Measurements from ENCODE around the gene RPL9. TPM values are rescaled to one million over a fixed set of nuclear protein-coding genes. Genes with fewer than 3 reads are reported as not detected.
"Not testable (repeated sequence)": the region's sequence is repeated elsewhere in the genome, so short reads cannot be mapped to it uniquely, and the experiment has no call there.

RPL9 gene
- total RNA-seq, 1 experiment from 2014 or later = 5,923 TPM

- no peak for DNase-seq
- Histone ChIP-seq H3K27me3 (no peaks in the 10 kb centered on the region), H3K9me3 (replicated peaks) (no peaks in the 10 kb centered on the region), H3K27ac (no peak overlapping the region), H3K4me3 (no peak overlapping the region), H3K36me3 (peaks cover 3% of the 10 kb centered on the region; the same call in 1 of the 2 replicates), H3K4me1 (no peaks in the 10 kb centered on the region)
Observed at GRCh38 chr4:39480251-39480650, 21.5 kb upstream of the RPL9 start.

DNA sequence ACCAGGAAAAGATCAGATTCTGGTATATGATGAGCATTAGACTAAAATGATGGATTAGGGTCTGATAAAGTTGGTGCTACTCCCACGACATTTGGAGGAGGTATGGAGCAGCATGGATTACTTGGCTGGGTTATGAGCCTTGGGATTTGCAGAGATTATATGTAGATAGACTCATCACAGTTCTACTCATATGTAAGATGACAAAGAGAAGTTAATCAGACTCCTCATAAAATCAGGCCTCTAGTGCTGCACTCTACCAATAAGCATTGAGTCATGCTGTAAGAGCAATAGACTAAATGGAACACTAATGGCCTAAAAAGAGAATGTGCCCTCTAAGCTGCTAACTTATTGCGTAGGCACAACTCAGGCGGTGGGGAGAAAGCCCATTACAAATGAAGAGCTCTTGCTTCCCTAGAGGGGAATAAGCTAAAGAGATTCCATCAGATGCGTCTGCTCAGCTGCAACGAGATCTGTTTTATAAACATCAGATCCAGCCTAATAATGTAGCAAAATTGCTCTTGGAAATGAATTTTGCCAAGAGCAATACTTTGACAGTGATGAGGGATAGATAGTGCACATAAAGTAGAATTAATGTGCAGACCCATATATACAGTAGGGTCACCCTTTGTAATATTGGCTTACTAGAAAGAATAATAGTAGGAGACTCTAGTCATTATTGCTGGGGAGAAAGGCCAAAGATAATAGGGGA lies 17.6 kb upstream of the RPL9 start:
- no peaks in the 10 kb centered on the region for H3K27me3 ChIP-seq
- no peak overlapping the region for H3K27ac ChIP-seq

DNA sequence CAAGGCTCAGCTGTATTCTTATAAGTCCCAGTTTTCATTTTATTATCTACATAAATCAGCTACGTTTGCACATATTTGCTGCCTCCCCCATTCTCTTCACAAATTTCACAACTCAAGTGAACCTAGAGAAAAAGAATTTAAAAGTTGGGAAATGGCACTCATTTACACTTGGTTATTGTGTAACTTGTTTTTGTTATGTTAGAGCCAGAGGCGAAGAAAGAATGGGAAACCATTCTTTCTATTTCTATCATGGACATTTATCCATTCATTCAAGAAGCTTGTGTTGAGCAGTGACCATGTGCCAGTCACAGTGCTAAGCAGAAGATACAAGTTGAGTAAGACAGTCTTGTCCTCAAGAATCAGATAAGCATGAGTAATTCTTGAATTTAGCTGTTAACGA lies 13.7 kb upstream of the RPL9 start:
- Histone ChIP-seq H3K4me1 (no peaks in the 10 kb centered on the region), H3K36me3 (peaks cover 9% of the 10 kb centered on the region), H3K4me3 (no peak overlapping the region), H3K9me3 (replicated peaks) (no peaks in the 10 kb centered on the region), H3K27ac (no peak overlapping the region), H3K27me3 (no peaks in the 10 kb centered on the region)
- no peak for DNase-seq

More for the DNA sequence above, 17.6 kb upstream of the RPL9 start:
- Histone ChIP-seq H3K4me1 (no peaks in the 10 kb centered on the region), H3K9me3 (replicated peaks) (no peaks in the 10 kb centered on the region), H3K4me3 (no peak overlapping the region), H3K36me3 (peaks cover 3% of the 10 kb centered on the region; the same call in 1 of the 2 replicates)
- no peak for DNase-seq

DNA sequence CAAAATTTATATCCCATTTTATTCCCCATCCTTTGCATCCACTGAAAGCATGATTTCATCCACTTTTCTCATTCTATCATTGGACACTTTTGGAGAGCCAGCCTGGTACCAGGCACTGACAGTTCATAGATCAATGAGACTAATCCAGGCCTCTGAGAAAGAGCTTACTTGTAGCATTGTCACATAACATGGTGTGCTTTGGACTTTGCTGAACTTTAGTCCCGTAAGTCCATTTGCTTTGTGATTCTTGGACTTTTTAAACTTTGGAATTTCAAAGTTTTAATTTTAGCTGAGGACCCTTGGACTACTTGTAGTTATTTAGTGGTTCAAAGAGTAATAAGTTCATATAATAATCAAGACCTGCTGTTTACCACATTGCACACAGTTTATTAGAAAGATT lies 11.7 kb upstream of the RPL9 start:
- no peak overlapping the region for H3K4me3 ChIP-seq
- no peak for DNase-seq
- H3K27ac ChIP-seq = no peak overlapping the region
- H3K36me3 ChIP-seq = peaks cover 11% of the 10 kb centered on the region
- no peaks in the 10 kb centered on the region for H3K9me3 ChIP-seq (replicated peaks)
- H3K4me1 ChIP-seq = no peaks in the 10 kb centered on the region
- H3K27me3 ChIP-seq = no peaks in the 10 kb centered on the region

DNA sequence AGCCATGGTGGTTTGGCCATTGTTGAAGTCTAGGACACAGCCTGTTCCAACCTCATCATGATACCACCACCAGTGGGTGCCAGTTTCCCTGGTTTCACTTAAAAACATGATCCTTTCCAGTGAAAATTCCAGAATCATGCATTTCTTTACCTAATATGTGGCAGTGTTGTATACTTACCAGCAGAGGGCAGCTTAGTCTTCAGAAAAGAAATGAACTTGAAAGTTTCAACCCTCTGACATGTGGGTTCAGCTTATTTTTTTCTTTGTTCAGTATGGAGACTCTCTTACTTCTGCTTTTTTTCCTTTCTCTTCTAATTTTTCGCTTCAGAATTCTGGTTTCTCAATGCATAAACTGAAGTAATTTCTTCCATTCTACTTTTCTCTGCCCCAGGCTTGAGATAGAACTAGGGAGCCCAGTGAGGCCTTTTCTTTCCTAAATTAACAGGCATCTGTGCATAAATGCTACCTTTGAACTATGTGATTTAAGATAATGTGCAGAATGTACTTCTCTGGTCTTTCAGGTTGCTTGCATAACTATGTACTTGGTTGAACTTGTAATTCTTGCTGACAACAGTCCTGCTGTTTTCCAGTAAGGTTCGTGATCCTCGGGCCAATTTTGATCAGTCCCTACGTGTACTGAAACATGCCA lies 10.8 kb upstream of the RPL9 start:
- peaks cover 14% of the 10 kb centered on the region for H3K36me3 ChIP-seq
- no peaks in the 10 kb centered on the region for H3K9me3 ChIP-seq (replicated peaks)
- no peaks in the 10 kb centered on the region for H3K27me3 ChIP-seq
- H3K4me3 ChIP-seq = no peak overlapping the region
- H3K27ac ChIP-seq = no peak overlapping the region
- H3K4me1 ChIP-seq = 0 out of 2 replicates have a peak, but pooled peaks cover 3% of the 10 kb centered on the region
- peak; percentile 80 to 91 for DNase-seq

DNA sequence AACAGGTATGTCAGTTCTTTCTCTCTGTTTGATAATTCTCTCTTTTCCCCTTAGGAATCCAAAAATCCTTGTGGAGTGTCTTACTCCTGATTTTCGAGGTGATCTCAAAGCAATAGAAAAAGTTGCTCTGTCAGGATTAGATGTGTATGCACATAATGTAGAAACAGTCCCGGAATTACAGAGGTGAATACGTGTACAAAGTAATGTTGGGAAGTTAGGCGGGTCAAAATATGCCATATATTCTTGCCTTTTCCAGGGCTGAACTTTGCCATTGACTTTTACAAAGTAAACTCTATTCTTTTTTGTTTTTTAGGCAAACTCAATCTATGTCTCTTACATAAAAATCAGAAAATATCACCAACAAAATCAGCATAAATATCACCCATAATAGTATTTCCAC lies 8.7 kb upstream of the RPL9 start:
- no peak for DNase-seq
- 0 out of 2 replicates have a peak, but pooled peaks cover 3% of the 10 kb centered on the region for H3K4me1 ChIP-seq
- peaks cover 14% of the 10 kb centered on the region for H3K36me3 ChIP-seq
- H3K9me3 ChIP-seq (replicated peaks) = no peaks in the 10 kb centered on the region
- no peak overlapping the region for H3K4me3 ChIP-seq
- H3K27ac ChIP-seq = no peak overlapping the region
- no peaks in the 10 kb centered on the region for H3K27me3 ChIP-seq

GRCh38 chr4:39466747-39467146 lies 8.0 kb upstream of the RPL9 start:
- Histone ChIP-seq H3K27me3 (no peaks in the 10 kb centered on the region), H3K27ac (no peak overlapping the region), H3K4me1 (0 out of 2 replicates have a peak, but pooled peaks cover 3% of the 10 kb centered on the region), H3K36me3 (peaks cover 14% of the 10 kb centered on the region), H3K9me3 (replicated peaks) (no peaks in the 10 kb centered on the region), H3K4me3 (no peak overlapping the region)
- no peak for DNase-seq

DNA sequence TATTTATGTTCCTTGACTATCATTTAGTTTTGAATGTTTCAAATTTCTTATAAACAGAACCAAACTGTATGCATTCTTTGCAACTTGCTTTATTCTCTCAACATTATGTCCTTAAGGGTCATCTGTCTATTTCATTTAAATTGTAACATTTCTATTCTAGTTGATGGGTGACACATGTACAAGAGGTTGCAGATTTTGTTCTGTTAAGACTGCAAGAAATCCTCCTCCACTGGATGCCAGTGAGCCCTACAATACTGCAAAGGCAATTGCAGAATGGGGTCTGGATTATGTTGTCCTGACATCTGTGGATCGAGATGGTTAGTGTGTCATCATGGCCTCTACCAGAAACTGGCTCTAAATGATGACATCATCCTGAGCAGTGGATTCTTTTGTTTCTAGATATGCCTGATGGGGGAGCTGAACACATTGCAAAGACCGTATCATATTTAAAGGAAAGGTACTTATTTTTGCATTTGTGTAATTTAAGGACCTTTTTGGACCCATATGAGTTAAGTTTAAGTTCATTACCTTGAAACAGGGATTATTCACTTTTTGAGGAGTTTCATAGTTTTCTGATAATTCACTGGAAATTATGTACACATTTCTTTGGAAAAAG lies 6.3 kb upstream of the RPL9 start:
- Histone ChIP-seq H3K4me3 (no peak overlapping the region), H3K36me3 (peaks cover 10% of the 10 kb centered on the region), H3K9me3 (replicated peaks) (no peaks in the 10 kb centered on the region), H3K27ac (peak overlapping the region; percentile 16; the same call in 1 of the 2 replicates), H3K27me3 (no peaks in the 10 kb centered on the region), H3K4me1 (0 out of 2 replicates have a peak, but pooled peaks cover 3% of the 10 kb centered on the region)
- peak; percentile 14 to 56 for DNase-seq

GRCh38 chr4:39458161-39458504 lies 589 bp downstream of the RPL9 start:
- H3K27me3 ChIP-seq; H3K4me1 ChIP-seq; DNase-seq; H3K9me3 ChIP-seq (replicated peaks): not testable (repeated sequence)
- peak overlapping the region; percentile 78 for H3K4me3 ChIP-seq
- peak overlapping the region; percentile 82 for H3K27ac ChIP-seq
- peaks cover 53% of the 10 kb centered on the region for H3K36me3 ChIP-seq

DNA sequence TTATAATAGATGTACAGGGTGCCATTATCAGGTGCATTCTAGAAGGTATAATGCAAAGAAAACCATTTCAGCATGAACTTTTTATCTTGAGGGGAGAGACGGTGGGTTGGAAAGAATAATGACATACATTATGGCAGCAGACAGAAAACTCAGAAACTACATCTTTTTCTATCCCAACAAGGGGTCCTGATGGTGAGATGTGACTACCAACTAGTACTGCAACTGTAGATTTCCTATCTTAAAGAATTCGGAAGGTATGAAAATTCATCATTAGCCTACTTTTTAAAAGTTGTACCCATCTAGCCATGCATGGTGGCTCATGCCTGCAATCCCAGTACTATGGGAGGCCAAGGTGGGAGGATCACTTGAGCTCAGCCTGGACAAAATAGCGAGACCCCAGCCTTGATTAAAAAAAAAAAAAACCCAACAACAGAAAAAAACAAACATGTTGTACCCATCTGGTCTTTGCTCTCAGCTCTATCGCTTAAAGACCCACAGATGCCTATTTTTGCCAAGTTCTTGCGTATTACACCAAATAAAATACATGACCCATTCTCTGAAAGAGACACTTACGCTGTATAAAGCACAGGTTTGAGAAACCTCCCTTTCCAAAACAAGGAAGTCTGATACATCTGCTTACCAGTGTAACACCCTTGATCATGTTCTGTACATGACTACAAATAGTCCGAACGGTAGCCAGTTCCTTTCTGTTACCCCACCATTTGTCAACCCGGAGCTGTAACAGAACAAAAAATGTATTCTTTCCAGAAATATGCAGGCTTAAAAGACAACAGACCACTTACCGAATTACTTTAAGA lies 1.6 kb downstream of the RPL9 start:
- no peaks in the 10 kb centered on the region for H3K27me3 ChIP-seq
- no peaks in the 10 kb centered on the region for H3K4me1 ChIP-seq
- H3K9me3 ChIP-seq (replicated peaks) = no peaks in the 10 kb centered on the region
- H3K4me3 ChIP-seq = peak overlapping the region; percentile 78
- no peak for DNase-seq
- H3K36me3 ChIP-seq = peaks cover 62% of the 10 kb centered on the region
- H3K27ac ChIP-seq = peak overlapping the region; percentile 82

GRCh38 chr4:39455486-39455885 lies 3.2 kb downstream of the RPL9 start:
- Histone ChIP-seq H3K36me3 (peaks cover 75% of the 10 kb centered on the region), H3K9me3 (replicated peaks) (no peaks in the 10 kb centered on the region), H3K4me3 (no peak overlapping the region), H3K27ac (no peak overlapping the region), H3K27me3 (no peaks in the 10 kb centered on the region), H3K4me1 (no peaks in the 10 kb centered on the region)
- DNase-seq = no peak

DNA sequence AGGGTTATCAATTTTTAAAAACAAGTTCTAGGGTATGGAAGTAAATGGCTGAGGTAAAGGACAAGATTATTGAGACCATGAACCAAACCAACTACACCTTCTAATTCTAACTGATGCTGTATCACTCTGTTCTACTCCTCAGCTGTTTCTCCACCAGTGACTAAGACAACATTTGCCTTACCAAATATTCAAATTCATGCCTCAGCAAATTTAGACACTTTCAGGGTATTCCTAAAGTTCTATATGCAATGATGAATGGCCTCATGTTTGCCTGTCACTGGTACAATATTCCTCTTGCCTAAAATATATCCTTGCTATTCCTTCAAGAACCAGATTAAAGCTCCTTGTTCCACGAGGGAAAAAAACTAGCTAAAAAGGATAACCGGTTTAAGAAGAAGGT lies 5.0 kb downstream of the RPL9 start:
- peaks cover 81% of the 10 kb centered on the region for H3K36me3 ChIP-seq
- no peak overlapping the region for H3K27ac ChIP-seq
- DNase-seq = no peak
- H3K4me3 ChIP-seq = no peak overlapping the region
- H3K9me3 ChIP-seq (replicated peaks) = no peaks in the 10 kb centered on the region
- no peaks in the 10 kb centered on the region for H3K27me3 ChIP-seq
- no peaks in the 10 kb centered on the region for H3K4me1 ChIP-seq

DNA sequence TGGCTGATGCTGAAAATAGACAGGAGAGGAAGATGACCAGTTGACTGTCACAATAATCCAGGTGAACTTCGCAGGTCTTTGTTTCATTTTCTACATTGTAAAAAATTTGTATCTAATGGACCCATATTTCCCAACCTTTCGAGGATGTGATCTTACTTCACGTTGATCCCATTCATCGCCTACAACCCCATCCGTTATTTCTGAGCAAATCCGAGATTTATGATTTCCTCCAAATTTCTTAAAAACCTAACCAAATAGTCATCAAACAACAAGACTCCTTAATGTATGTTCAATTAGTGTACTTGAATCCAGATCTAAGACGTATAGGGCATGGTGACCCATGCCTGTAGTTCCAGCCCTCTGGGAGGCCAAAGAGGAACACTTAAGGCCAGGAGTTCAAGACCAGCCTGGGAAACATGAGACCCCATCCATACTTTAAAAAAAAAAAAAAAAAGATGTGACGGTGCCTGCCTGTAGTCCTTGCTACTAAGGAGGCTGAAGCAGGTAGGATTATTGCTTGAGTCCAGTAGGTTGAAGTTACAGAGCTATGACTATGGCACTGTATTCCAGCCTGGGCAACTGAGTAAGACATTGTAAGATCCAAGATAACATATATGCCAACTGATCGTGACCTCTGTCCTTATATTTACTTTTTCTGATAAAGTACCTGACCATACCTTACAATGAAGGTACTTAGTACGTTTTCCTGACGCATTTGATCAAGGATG lies 5.7 kb downstream of the RPL9 start:
- Histone ChIP-seq H3K27me3 (no peaks in the 10 kb centered on the region), H3K27ac (no peak overlapping the region), H3K9me3 (replicated peaks) (no peaks in the 10 kb centered on the region), H3K36me3 (peaks cover 79% of the 10 kb centered on the region), H3K4me3 (no peak overlapping the region), H3K4me1 (no peaks in the 10 kb centered on the region)
- no peak for DNase-seq

GRCh38 chr4:39452153-39452859 lies 6.4 kb downstream of the RPL9 start:
- Histone ChIP-seq H3K9me3 (replicated peaks) (no peaks in the 10 kb centered on the region), H3K4me3 (no peak overlapping the region), H3K36me3 (peaks cover 72% of the 10 kb centered on the region), H3K27me3 (no peaks in the 10 kb centered on the region), H3K27ac (no peak overlapping the region), H3K4me1 (no peaks in the 10 kb centered on the region)
- DNase-seq = no peak

All from SJCRH30 (cell line).